HepG2 (cell line): ENCODE data around the gene METRNL. TPM values are rescaled to one million over a fixed set of nuclear protein-coding genes. Genes with fewer than 3 reads are reported as not detected.

Experiments
- ARHGAP35 ChIP-seq: sonication (generic); formaldehyde crosslinking; IDR thresholded peaks from 2 replicates; pipeline ENCODE4 v1.9.0; 2022; ENCODE audit warnings: mild to moderate bottlenecking, inconsistent platforms, moderate library complexity, missing genetic modification reagents, borderline replicate concordance
- FUBP1 ChIP-seq: sonication (generic); formaldehyde crosslinking; IDR thresholded peaks from 2 replicates; pipeline ENCODE4 v1.5.1; 2020; ENCODE audit warnings: missing genetic modification reagents, mild to moderate bottlenecking, borderline replicate concordance
- KLF15 ChIP-seq: sonication (generic); formaldehyde crosslinking; IDR thresholded peaks from 2 replicates; pipeline ENCODE4 v1.8.1; 2023; ENCODE audit warnings: borderline replicate concordance, mild to moderate bottlenecking, inconsistent platforms, missing genetic modification reagents, mixed read lengths
- MED13 ChIP-seq: sonication (generic); formaldehyde crosslinking; IDR thresholded peaks from 2 replicates; pipeline ENCODE4 v1.5.0; 2020; ENCODE audit warnings: missing genetic modification reagents
- MIXL1 ChIP-seq: IDR thresholded peaks from 2 replicates; pipeline ENCODE4 v1.6.1; 2016
- NCOA1 ChIP-seq: sonication (generic); formaldehyde crosslinking; IDR thresholded peaks from 2 replicates; pipeline ENCODE4 v1.9.0; 2021; ENCODE audit warnings: missing genetic modification reagents
- NFE2 ChIP-seq: sonication (generic); formaldehyde crosslinking; IDR thresholded peaks from 2 replicates; pipeline ENCODE4 v1.4.0; 2020; ENCODE audit warnings: missing genetic modification reagents
- PAF1 ChIP-seq: IDR thresholded peaks from 2 replicates; pipeline ENCODE4 v1.6.1; 2016; ENCODE audit warnings: missing genetic modification reagents, missing compliant biosample characterization
- PHF21A ChIP-seq: sonication (generic); formaldehyde crosslinking; IDR thresholded peaks from 2 replicates; pipeline ENCODE4 v1.5.0; 2020; ENCODE audit warnings: mild to moderate bottlenecking, missing genetic modification reagents
- SAFB2 ChIP-seq: sonication (generic); formaldehyde crosslinking; IDR thresholded peaks from 2 replicates; pipeline ENCODE4 v1.5.1; 2020; ENCODE audit warnings: missing genetic modification reagents, low read depth, mild to moderate bottlenecking, borderline replicate concordance
- TMF1 ChIP-seq: sonication (generic); formaldehyde crosslinking; IDR thresholded peaks from 2 replicates; pipeline ENCODE4 v1.8.1; 2022; ENCODE audit warnings: low read depth, missing genetic modification reagents
- U2AF2 ChIP-seq: fragments of 200-400 bp; formaldehyde crosslinking; IDR thresholded peaks from 2 replicates; pipeline ENCODE4 v1.6.1; 2017; ENCODE audit warnings: low read depth, mild to moderate bottlenecking, low read length
- ZFAT ChIP-seq: sonication (generic); formaldehyde crosslinking; conservative IDR thresholded peaks from 2 replicates; pipeline ENCODE4 v1.8.1; 2023; ENCODE audit warnings: missing genetic modification reagents, inconsistent platforms
- ZNF143 ChIP-seq: sonication (generic); formaldehyde crosslinking; IDR thresholded peaks from 2 replicates; pipeline ENCODE4 v1.4.0; 2020; ENCODE audit warnings: missing genetic modification reagents
- ZNF256 ChIP-seq: sonication (generic); formaldehyde crosslinking; conservative IDR thresholded peaks from 2 replicates; pipeline ENCODE4 v1.4.0; 2020; ENCODE audit warnings: missing genetic modification reagents
- ZNF34 ChIP-seq: sonication (generic); formaldehyde crosslinking; IDR thresholded peaks from 2 replicates; pipeline ENCODE4 v1.4.0; 2020; ENCODE audit warnings: mild to moderate bottlenecking, missing genetic modification reagents, borderline replicate concordance
- polyA plus RNA-seq, 8 experiments: library from polyadenylated mRNA; depleted of rRNA in 3 of 8; stranded (reverse) in 7 of 8; unstranded in 1 of 8; fragments of >200 nt; fragmentation: Illumina TruSeq in 4 of 8; extraction: Trizol in 4 of 8; gene quantifications; 2 replicates each; pipeline versions ENCODE4 v1.2.1 to v1.2.3, GENCODE V29; 2011 to 2016; ENCODE audit warnings: low read depth in 4 of 8, missing spikeins in 1 of 8, mixed read lengths in 1 of 8; ENCODE audit not compliant: insufficient read depth in 1 of 8
- total RNA-seq, 5 experiments: library from RNA; depleted of rRNA; stranded (reverse); fragments of >200 nt; fragmentation: Illumina TruSeq; extraction: Trizol; gene quantifications; 2 replicates each; pipeline ENCODE4 v1.2.3, GENCODE V29; 2016; ENCODE audit warnings: low read depth in 1 of 5
- TF ChIP-seq, protein P1 (sequence below): sonication (generic); formaldehyde crosslinking; IDR thresholded peaks from 2 replicates; pipeline ENCODE4 v1.8.1; 2023; ENCODE audit warnings: mild to moderate bottlenecking, inconsistent platforms, moderate library complexity, missing genetic modification reagents, borderline replicate concordance
- TF ChIP-seq, protein P2 (sequence below): sonication (generic); formaldehyde crosslinking; IDR thresholded peaks from 2 replicates; pipeline ENCODE4 v1.8.1; 2023; ENCODE audit warnings: mild to moderate bottlenecking, moderate library complexity, missing genetic modification reagents
- TF ChIP-seq, protein P3 (sequence below): sonication (generic); formaldehyde crosslinking; IDR thresholded peaks from 2 replicates; pipeline ENCODE4 v1.4.0; 2020; ENCODE audit warnings: low read depth, missing genetic modification reagents

Gene METRNL
- total and polyA plus RNA-seq, 2 of the 13 experiments (the other 11 are each of a cell fraction or from before 2014, with no cell fraction given): 0.66 to 0.84 TPM

- peak; percentile 51; the same call in 1 of the 2 replicates for TF ChIP-seq ZFAT (CRISPR knock-in tag)
- TF ChIP-seq PAF1 (CRISPR knock-in tag): no peak
- TF ChIP-seq PHF21A (CRISPR knock-in tag): 0 out of 2 replicates have a peak, but pooled peaks have one; percentile 60
- no peak for TF ChIP-seq FUBP1 (CRISPR knock-in tag)
- peak; percentile 66; the same call in 1 of the 2 replicates for TF ChIP-seq ZNF256
- TF ChIP-seq KLF15 (CRISPR knock-in tag): no peak
- TF ChIP-seq MED13 (CRISPR knock-in tag): peak; percentile 88
- TF ChIP-seq ZNF34: peak; percentile 60; the same call in 1 of the 2 replicates
- peak; percentile 94 for TF ChIP-seq SAFB2
- TF ChIP-seq ARHGAP35 (CRISPR knock-in tag): peak; percentile 93
- TF ChIP-seq, protein P1, sequence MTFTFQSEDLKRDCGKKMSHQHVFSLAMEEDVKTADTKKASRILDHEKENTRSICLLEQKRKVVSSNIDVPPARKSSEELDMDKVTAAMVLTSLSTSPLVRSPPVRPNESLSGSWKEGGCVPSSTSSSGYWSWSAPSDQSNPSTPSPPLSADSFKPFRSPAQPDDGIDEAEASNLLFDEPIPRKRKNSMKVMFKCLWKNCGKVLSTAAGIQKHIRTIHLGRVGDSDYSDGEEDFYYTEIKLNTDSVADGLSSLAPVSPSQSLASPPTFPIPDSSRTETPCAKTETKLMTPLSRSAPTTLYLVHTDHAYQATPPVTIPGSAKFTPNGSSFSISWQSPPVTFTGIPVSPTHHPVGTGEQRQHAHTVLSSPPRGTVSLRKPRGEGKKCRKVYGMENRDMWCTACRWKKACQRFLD (CRISPR knock-in tag): peak; percentile 96; the same call in 1 of the 2 replicates
- TF ChIP-seq U2AF2: no peak
- peak; percentile 87 for TF ChIP-seq TMF1 (CRISPR knock-in tag)
- TF ChIP-seq ZNF143 (CRISPR knock-in tag): peak; percentile 34; the same call in 1 of the 2 replicates
- no peak for TF ChIP-seq NFE2 (CRISPR knock-in tag)
- peak; percentile 60; the same call in 1 of the 2 replicates for TF ChIP-seq MIXL1 (CRISPR knock-in tag)
- TF ChIP-seq, protein P2, sequence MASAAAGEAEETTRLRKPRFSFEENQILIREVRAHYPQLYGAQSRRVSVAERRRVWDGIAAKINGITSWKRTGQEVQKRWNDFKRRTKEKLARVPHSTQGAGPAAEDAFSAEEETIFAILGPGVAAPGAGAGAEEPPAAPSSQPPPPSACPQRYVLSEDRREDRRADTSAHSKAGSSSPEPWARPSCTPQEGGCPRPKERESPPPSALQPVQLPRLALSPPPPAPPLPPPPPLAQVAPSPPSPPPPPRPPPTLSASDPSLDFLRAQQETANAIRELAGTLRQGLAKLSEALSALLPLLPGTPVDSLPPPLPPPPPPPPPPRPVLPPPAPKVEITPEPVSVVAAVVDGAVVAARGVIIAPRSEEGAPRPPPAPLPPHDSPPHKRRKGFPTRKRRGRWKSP (CRISPR knock-in tag): no peak
- TF ChIP-seq, protein P3, sequence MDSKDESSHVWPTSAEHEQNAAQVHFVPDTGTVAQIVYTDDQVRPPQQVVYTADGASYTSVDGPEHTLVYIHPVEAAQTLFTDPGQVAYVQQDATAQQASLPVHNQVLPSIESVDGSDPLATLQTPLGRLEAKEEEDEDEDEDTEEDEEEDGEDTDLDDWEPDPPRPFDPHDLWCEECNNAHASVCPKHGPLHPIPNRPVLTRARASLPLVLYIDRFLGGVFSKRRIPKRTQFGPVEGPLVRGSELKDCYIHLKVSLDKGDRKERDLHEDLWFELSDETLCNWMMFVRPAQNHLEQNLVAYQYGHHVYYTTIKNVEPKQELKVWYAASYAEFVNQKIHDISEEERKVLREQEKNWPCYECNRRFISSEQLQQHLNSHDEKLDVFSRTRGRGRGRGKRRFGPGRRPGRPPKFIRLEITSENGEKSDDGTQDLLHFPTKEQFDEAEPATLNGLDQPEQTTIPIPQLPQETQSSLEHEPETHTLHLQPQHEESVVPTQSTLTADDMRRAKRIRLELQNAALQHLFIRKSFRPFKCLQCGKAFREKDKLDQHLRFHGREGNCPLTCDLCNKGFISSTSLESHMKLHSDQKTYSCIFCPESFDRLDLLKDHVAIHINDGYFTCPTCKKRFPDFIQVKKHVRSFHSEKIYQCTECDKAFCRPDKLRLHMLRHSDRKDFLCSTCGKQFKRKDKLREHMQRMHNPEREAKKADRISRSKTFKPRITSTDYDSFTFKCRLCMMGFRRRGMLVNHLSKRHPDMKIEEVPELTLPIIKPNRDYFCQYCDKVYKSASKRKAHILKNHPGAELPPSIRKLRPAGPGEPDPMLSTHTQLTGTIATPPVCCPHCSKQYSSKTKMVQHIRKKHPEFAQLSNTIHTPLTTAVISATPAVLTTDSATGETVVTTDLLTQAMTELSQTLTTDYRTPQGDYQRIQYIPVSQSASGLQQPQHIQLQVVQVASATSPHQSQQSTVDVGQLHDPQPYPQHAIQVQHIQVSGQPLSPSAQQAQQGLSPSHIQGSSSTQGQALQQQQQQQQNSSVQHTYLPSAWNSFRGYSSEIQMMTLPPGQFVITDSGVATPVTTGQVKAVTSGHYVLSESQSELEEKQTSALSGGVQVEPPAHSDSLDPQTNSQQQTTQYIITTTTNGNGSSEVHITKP (CRISPR knock-in tag): peak; percentile 44
- TF ChIP-seq NCOA1 (CRISPR knock-in tag): peak; percentile 58; the same call in 1 of the 2 replicates
Measured at GRCh38 chr17:83051396-83052240, 27.8 kb upstream of the METRNL start (continued).
